OCI-LY1 (cell line): Measurements from ENCODE around the gene CSPG5.

Experiments used
- H2AFZ ChIP-seq: fragments of 200-600 bp; sonication (generic), shearing (Covaris generic); 2 replicates; pipeline ENCODE4 v1.6.0; 2014; ENCODE audit warnings: antibody characterized with exemption, mild to moderate bottlenecking, low read length
- H3F3A ChIP-seq: fragments of 200-600 bp; sonication (generic), shearing (Covaris generic); 2 replicates; pipeline ENCODE4 v1.6.0; 2014; ENCODE audit warnings: mild to moderate bottlenecking, antibody characterized with exemption, low read length, moderate library complexity; ENCODE audit not compliant: insufficient read depth
- H3K27ac ChIP-seq: fragments of 200-600 bp; sonication (generic); 2 replicates; pipeline ENCODE4 v1.5.1; 2014; ENCODE audit warnings: low read length, mixed run types, mild to moderate bottlenecking, low read depth; ENCODE audit not compliant: poor library complexity, severe bottlenecking
- H3K27me3 ChIP-seq: fragments of 200-600 bp; sonication (generic); 2 replicates; pipeline ENCODE4 v1.6.0; 2014; ENCODE audit warnings: antibody characterized with exemption, mild to moderate bottlenecking, low read length, moderate library complexity; ENCODE audit not compliant: insufficient read depth
- H3K36me3 ChIP-seq: fragments of 200-600 bp; sonication (generic); 2 replicates; pipeline ENCODE4 v1.6.1; 2014; ENCODE audit warnings: mild to moderate bottlenecking, antibody characterized with exemption, low read length, moderate library complexity, mixed read lengths; ENCODE audit not compliant: insufficient read depth
- H3K4me1 ChIP-seq: fragments of 200-600 bp; sonication (generic); 2 replicates; pipeline ENCODE4 v1.5.1; 2014; ENCODE audit warnings: mild to moderate bottlenecking, low read length, moderate library complexity; ENCODE audit not compliant: insufficient read depth, severe bottlenecking
- H3K4me2 ChIP-seq: fragments of 200-600 bp; sonication (generic), shearing (Covaris generic); 2 replicates; pipeline ENCODE4 v1.6.1; 2014; ENCODE audit warnings: low read length
- H3K4me3 ChIP-seq: fragments of 200-600 bp; sonication (generic); 2 replicates; pipeline ENCODE4 v1.5.1; 2014; ENCODE audit warnings: low read length, low read depth, mild to moderate bottlenecking, mixed read lengths; ENCODE audit not compliant: poor library complexity, severe bottlenecking
- H3K79me2 ChIP-seq: fragments of 200-600 bp; shearing (Covaris generic); 2 replicates; pipeline ENCODE4 v1.6.1; 2016; ENCODE audit warnings: mixed run types, low read length, mixed read lengths; ENCODE audit not compliant: insufficient read depth
- H3K9ac ChIP-seq: fragments of 200-600 bp; sonication (generic), shearing (Covaris generic); 2 replicates; pipeline ENCODE4 v1.6.1; 2014; ENCODE audit warnings: mild to moderate bottlenecking, low read length, mixed read lengths
- H3K9me2 ChIP-seq: fragments of 200-600 bp; sonication (generic), shearing (Covaris generic); 2 replicates; pipeline ENCODE4 v1.6.1; 2014; ENCODE audit warnings: low read depth, mild to moderate bottlenecking, low read length, mixed read lengths
- H3K9me3 ChIP-seq: fragments of 200-600 bp; shearing (Covaris generic); 2 replicates; pipeline ENCODE4 v1.6.1; 2014; ENCODE audit warnings: low read length, mixed read lengths
- H4K20me1 ChIP-seq: fragments of 200-600 bp; sonication (generic), shearing (Covaris generic); 2 replicates; pipeline ENCODE4 v1.6.0; 2016; ENCODE audit warnings: mild to moderate bottlenecking, low read length; ENCODE audit not compliant: insufficient read depth
- EZH2 ChIP-seq: fragments of 200-600 bp; sonication (generic), shearing (Covaris generic); IDR thresholded peaks from 2 replicates; pipeline ENCODE4 v1.8.0; 2017; ENCODE audit warnings: borderline replicate concordance, mixed run types, mild to moderate bottlenecking, antibody characterized with exemption, low read length, moderate library complexity, mixed read lengths
- TF ChIP-seq, protein P1 (sequence below): fragments of 200-600 bp; sonication (generic), shearing (Covaris generic); IDR thresholded peaks from 2 replicates; pipeline ENCODE4 v1.5.1; 2017; ENCODE audit warnings: mild to moderate bottlenecking, antibody characterized with exemption, low read length, moderate library complexity, mixed read lengths

CSPG5 gene

DNA sequence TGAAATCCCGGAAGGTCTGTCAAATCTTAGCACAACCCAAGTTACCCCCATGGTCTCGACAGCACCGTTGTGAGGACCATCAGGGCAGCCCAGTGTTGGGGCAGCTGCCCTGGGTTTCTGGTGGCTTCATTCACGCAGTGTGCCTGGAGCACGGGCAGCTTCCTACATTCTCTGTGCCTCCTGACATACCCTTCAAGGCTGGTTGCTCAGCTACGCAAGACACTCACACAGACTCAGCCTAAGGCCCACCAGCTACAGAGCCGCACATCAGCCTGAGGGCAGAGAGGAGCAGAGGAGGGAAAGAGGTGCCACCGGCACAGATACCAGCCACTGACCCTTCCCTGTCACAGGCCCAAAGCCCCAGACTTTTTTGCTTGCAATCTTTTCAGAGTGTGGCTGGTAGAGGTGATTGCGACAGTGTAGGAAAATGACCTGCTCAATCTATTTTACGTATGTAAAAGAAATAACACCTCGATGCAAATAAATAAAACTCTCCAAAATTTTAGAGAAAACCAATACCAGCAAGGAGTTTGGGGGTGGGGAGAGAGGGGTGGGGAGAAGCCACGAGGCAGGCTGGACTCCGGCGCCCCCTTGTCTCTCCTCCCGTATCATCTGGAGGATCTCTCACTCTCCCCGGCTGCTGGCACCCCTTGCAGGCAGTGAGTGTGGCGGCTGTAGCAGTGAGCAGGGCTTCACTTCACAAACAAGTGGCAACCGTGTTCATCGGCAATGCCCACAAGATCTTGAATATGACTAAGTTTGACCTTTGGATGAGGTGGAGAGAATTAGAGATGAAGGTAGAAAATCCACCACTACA, 12.7 kb downstream of the CSPG5 start:
- no peak overlapping the region for H3K4me3 ChIP-seq
- no peaks in the 10 kb centered on the region for H3K36me3 ChIP-seq
- no peak overlapping the region for H2AFZ ChIP-seq
- H3K79me2 ChIP-seq, result no peaks in the 10 kb centered on the region
- no peak for TF ChIP-seq EZH2
- TF ChIP-seq, protein P1, sequence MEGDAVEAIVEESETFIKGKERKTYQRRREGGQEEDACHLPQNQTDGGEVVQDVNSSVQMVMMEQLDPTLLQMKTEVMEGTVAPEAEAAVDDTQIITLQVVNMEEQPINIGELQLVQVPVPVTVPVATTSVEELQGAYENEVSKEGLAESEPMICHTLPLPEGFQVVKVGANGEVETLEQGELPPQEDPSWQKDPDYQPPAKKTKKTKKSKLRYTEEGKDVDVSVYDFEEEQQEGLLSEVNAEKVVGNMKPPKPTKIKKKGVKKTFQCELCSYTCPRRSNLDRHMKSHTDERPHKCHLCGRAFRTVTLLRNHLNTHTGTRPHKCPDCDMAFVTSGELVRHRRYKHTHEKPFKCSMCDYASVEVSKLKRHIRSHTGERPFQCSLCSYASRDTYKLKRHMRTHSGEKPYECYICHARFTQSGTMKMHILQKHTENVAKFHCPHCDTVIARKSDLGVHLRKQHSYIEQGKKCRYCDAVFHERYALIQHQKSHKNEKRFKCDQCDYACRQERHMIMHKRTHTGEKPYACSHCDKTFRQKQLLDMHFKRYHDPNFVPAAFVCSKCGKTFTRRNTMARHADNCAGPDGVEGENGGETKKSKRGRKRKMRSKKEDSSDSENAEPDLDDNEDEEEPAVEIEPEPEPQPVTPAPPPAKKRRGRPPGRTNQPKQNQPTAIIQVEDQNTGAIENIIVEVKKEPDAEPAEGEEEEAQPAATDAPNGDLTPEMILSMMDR, result no peak
- no peaks in the 10 kb centered on the region for H3F3A ChIP-seq
- no peak overlapping the region for H3K4me2 ChIP-seq
- H3K9me3 ChIP-seq, result no peaks in the 10 kb centered on the region
- H3K9ac ChIP-seq, result no peak overlapping the region
- H4K20me1 ChIP-seq, result no peaks in the 10 kb centered on the region
- no peaks in the 10 kb centered on the region for H3K9me2 ChIP-seq
- H3K4me1 ChIP-seq, result no peaks in the 10 kb centered on the region
- no peaks in the 10 kb centered on the region for H3K27me3 ChIP-seq
- H3K27ac ChIP-seq, result no peak overlapping the region

DNA sequence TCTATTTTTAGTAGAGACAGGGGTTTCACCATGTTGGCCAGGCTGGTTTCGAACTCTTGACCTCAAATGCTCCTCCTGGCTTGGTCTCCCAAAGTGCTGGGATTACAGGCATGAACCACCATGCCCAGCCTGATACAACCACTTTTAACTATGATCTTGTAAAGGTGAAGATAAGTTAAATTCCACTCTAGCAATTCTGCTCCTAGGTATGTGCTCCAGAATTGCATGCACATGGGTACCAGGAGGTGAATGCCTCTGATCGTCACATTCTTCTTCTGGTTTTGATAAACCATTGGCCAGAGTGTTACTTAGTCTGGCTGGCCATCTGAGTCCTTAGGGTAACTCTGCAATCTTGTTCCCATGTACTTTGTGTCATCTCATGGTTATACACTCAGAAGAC, 22.3 kb downstream of the CSPG5 start:
- TF ChIP-seq, protein P1, result no peak
- no peak for TF ChIP-seq EZH2
- Histone ChIP-seq H3K27me3 (peaks cover 3% of the 10 kb centered on the region; the same call in 1 of the 2 replicates), H2AFZ (no peak overlapping the region), H3K79me2 (no peaks in the 10 kb centered on the region), H3K36me3 (no peaks in the 10 kb centered on the region), H3K4me3 (no peak overlapping the region), H3F3A (no peaks in the 10 kb centered on the region), H3K9ac (no peak overlapping the region), H3K27ac (no peak overlapping the region), H3K4me2 (no peak overlapping the region), H3K4me1 (no peaks in the 10 kb centered on the region), H3K9me2 (no peaks in the 10 kb centered on the region), H4K20me1 (no peaks in the 10 kb centered on the region), H3K9me3 (no peaks in the 10 kb centered on the region)

GRCh38 chr3:47554335-47554734, 24.3 kb downstream of the CSPG5 start:
- H3K4me3 ChIP-seq, result no peak overlapping the region
- H3K9me2 ChIP-seq, result no peaks in the 10 kb centered on the region
- H3K9ac ChIP-seq, result no peak overlapping the region
- TF ChIP-seq, protein P1, result no peak
- no peak for TF ChIP-seq EZH2
- H3K79me2 ChIP-seq, result no peaks in the 10 kb centered on the region
- no peaks in the 10 kb centered on the region for H3F3A ChIP-seq
- no peaks in the 10 kb centered on the region for H3K36me3 ChIP-seq
- H4K20me1 ChIP-seq, result no peaks in the 10 kb centered on the region
- H3K4me2 ChIP-seq, result no peak overlapping the region
- no peak overlapping the region for H2AFZ ChIP-seq
- H3K9me3 ChIP-seq, result no peaks in the 10 kb centered on the region
- H3K27me3 ChIP-seq, result peaks cover 3% of the 10 kb centered on the region; the same call in 1 of the 2 replicates
- H3K4me1 ChIP-seq, result no peaks in the 10 kb centered on the region
- no peak overlapping the region for H3K27ac ChIP-seq
